ENCODE data around the gene SLC4A5. TPM values are rescaled to one million over a fixed set of nuclear protein-coding genes. Genes with fewer than 3 reads are reported as not detected.

Gene SLC4A5
- total RNA-seq, 1 donor from 2014 or later = 4.2 TPM

- no peak for DNase-seq
- intact Hi-C loops (cut with DNase I) = no loop called here
- Histone ChIP-seq H3K36me3 (no peaks in the 10 kb centered on the region), H3K4me1 (peaks cover 19% of the 10 kb centered on the region), H3K9me3 (no peaks in the 10 kb centered on the region), H3K27me3 (ENCODE audit: low read depth) (no peaks in the 10 kb centered on the region), H3K27ac (peak overlapping the region; percentile 56), H3K4me3 (no peak overlapping the region)
- peak; percentile 58 to 63 for ATAC-seq
- no peak for TF ChIP-seq CTCF (IDR thresholded peaks at IDR 0.05)
Measured at GRCh38 chr2:74293191-74293991, 49.8 kb downstream of the SLC4A5 start.

GRCh38 chr2:74292751-74293150 is 50.5 kb downstream of the SLC4A5 start:
- H3K36me3 ChIP-seq = no peaks in the 10 kb centered on the region
- no peak overlapping the region for H3K4me3 ChIP-seq
- ATAC-seq (peak; percentile 37 to 52), DNase-seq (no peak)
- TF ChIP-seq CTCF (IDR thresholded peaks at IDR 0.05) = no peak
- no peaks in the 10 kb centered on the region for H3K9me3 ChIP-seq
- peak overlapping the region; percentile 56 for H3K27ac ChIP-seq
- intact Hi-C loops (cut with DNase I) = no loop called here
- H3K4me1 ChIP-seq = peaks cover 19% of the 10 kb centered on the region
- H3K27me3 ChIP-seq (ENCODE audit: low read depth) = no peaks in the 10 kb centered on the region

GRCh38 chr2:74291886-74292621 is 51.2 kb downstream of the SLC4A5 start:
- intact Hi-C loops (cut with DNase I) = no loop called here
- ATAC-seq = no peak
- no peaks in the 10 kb centered on the region for H3K9me3 ChIP-seq
- peak overlapping the region; percentile 56 for H3K27ac ChIP-seq
- H3K36me3 ChIP-seq = no peaks in the 10 kb centered on the region
- TF ChIP-seq CTCF (IDR thresholded peaks at IDR 0.05) = no peak
- DNase-seq = no peak
- H3K4me1 ChIP-seq = peaks cover 19% of the 10 kb centered on the region
- no peaks in the 10 kb centered on the region for H3K27me3 ChIP-seq (ENCODE audit: low read depth)
- H3K4me3 ChIP-seq = no peak overlapping the region

- no peaks in the 10 kb centered on the region for H3K27me3 ChIP-seq (ENCODE audit: low read depth)
- peak overlapping the region; percentile 62 for H3K27ac ChIP-seq
- peaks cover 19% of the 10 kb centered on the region for H3K4me1 ChIP-seq
- H3K9me3 ChIP-seq = no peaks in the 10 kb centered on the region
- H3K4me3 ChIP-seq = no peak overlapping the region
- intact Hi-C loops (cut with DNase I) = no loop called here
- DNase-seq (no peak), ATAC-seq (peak; percentile 41 to 50)
- no peaks in the 10 kb centered on the region for H3K36me3 ChIP-seq
- no peak for TF ChIP-seq CTCF (IDR thresholded peaks at IDR 0.05)
Measured at GRCh38 chr2:74291218-74291544, 52.0 kb downstream of the SLC4A5 start.

- H3K27me3 ChIP-seq (ENCODE audit: low read depth) = no peaks in the 10 kb centered on the region
- no peaks in the 10 kb centered on the region for H3K9me3 ChIP-seq
- H3K27ac ChIP-seq = peak overlapping the region; percentile 62
- H3K4me3 ChIP-seq = no peak overlapping the region
- peaks cover 19% of the 10 kb centered on the region for H3K4me1 ChIP-seq
- intact Hi-C loops (cut with DNase I) = no loop called here
- no peaks in the 10 kb centered on the region for H3K36me3 ChIP-seq
- DNase-seq (no peak), ATAC-seq (peak; percentile 31 to 57)
- no peak for TF ChIP-seq CTCF (IDR thresholded peaks at IDR 0.05)
Measured at GRCh38 chr2:74290466-74291217, 52.6 kb downstream of the SLC4A5 start.
